T follicular helper cell (primary cell): Measurements from ENCODE around the gene DYTN.

ENCODE experiments used
- DNase-seq: peaks from one replicate; pipeline ENCODE4 v3.0.0-alpha.2; 2020; ENCODE audit warnings: low read depth

Gene DYTN

DNA sequence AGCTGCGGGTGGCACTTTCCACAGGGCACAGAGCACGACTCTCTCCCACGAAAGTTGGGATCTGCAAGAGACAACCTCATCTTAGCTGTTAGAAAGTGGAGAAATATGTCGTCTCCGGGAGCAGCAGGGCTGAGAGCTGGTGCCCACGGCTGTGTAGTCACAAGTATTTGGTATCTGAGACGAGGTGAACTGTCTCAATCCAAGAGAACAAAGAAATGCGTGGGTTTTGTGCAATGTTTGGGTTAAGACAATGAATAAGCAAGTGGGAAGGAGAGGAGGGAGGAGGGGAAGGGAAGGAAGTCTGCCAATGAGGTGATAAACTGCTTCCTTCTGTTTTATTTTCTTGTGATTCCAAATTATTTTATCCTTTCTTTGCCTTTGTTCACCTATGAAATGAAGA lies 18.0 kb downstream of the DYTN start:
- no peak for DNase-seq

DNA sequence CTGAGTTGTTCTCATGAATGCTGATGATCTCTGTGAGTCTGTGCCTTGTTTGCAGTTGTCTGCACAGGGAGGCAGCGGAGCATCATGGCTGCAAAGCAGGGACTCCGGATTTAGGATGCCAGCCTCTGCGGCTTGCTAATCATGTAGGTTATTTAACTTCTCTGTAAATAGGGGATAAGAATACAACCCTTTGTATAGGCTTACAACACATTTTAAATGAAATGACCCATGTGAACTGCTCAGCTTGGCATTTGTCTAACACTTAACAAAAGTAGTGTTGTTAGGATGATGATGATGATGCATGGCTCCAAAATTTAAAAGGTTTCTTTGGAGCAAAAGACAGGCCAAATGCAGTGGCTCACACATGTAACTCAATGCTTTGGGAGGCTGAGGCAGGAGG lies 19.4 kb downstream of the DYTN start:
- DNase-seq: no peak

DNA sequence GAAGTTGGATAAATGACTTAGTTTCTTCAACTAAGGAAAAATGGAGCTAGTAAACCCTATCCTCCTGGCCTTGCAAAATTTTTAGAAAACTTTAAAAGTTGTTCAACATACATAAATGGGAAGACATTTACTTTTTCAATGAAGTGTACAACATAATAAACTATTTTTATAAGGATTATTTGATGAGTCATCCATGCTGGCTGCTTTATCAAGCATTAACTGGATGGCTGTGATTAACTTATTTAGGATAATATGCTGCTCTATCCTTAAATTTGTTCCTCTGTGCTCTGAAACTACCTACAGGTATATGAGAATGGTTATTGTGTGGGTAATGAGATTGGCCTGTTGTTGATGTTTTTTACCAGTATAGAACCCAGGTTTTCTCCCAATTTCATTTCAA lies 21.3 kb downstream of the DYTN start:
- DNase-seq: no peak

DNA sequence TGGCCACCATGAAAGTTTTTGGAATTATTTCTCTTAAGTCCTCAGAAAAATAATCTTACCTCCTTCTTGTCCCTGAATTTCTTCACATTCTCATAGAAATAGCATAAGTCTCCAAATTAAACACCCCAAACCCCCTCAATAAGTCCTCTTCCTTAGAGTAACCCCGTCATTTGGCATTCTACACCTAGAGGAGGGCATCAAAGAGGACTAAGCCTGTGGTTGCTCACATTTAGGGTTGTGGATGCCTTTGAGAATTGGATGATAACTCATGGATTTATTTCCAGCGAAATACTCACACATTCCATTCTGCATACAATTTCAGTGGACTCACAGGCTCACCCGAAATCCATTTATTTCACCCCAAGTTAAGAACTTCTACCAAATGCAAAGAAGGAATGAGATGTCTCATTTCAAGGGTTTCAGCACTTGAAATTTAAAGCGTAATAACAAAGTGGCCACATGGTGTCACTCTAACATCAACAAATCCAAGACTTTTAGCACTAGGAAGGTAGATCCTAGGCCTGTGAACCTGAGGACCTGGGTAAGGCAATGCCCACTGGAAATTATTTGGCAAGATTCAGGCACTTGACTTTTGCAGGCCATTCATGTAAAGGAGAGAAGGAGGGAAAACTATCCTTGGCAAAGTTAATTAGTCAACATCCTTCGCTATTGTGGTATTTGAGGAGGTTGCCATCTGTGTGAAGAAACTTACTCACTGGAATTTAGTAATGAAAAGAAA lies 24.6 kb downstream of the DYTN start:
- peak; percentile 0 for DNase-seq

DNA sequence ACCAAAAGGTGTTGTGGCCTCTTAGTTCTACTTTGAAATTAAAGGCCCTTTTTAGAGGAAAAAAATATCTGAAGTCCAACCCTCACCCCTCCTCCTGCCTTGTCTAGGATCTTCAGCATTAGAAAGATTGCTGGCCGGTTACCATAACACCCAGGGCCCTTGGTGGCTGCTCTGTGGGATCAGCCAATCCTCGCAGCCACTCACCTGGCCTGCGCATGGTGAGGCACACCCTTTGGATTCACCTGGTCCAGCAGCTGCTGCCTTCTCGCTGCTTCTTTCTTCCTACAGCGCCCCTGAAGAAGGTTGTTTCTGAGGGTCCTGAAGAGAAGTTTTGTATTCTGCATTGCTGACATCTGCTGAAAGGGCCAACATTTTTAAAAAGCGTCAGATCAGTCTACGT lies 25.2 kb downstream of the DYTN start:
- no peak for DNase-seq

DNA sequence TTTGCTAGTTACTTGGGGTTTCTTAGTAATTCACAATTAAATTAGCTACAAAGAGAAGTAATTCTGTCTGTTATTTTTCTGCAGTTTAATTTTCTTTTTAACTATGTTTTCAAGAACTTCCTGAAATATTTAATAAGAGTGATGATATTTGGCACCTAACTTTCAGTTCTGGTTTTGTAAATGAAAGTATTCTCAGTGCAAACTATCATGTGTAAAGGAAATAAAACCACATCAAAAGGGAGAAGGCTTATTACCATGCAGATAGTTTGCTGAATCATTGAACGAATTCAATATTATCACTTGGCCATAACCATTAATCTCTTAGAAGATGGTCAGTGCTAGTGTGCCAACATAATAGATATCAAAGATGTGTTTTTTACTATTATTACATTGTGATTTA lies 29.2 kb downstream of the DYTN start:
- DNase-seq: no peak

DNA sequence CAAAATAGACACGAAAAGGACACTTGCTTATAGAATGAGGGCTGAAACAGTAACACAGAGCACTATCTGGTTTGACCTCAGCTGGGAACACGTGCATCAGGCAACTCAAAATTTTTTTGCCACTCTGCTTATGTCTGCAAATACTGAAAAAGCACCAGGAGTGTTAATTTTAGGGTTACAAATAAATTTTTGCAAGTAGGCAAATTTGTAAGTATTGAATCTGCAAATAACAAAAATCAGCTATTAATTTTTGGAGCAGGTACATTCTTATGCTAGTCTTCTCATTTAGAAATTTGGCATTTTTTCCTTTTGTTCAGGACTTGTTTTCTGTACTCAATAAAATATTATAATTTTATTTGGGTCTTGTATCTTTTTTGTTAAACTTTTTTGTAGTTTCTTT lies 29.7 kb downstream of the DYTN start:
- DNase-seq: no peak

DNA sequence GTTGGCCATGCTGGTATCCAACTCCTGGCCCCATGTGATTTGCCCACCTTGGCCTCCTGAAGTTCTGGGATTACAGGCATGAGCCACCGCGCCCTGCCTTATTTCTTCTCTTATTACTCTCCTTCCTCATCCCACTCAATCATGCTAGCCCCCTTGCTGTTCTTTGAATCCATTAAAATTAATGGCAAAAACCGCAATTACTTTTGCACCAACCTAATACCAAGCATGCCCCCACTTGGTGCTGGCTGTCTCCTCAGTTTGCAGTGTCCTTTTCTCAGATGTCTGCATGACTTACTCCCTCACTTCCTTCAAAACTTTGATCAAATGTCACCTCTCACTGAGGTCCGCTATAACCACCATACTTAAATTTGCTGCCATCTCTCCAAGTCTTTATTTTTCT lies 34.6 kb downstream of the DYTN start:
- DNase-seq: no peak

DNA sequence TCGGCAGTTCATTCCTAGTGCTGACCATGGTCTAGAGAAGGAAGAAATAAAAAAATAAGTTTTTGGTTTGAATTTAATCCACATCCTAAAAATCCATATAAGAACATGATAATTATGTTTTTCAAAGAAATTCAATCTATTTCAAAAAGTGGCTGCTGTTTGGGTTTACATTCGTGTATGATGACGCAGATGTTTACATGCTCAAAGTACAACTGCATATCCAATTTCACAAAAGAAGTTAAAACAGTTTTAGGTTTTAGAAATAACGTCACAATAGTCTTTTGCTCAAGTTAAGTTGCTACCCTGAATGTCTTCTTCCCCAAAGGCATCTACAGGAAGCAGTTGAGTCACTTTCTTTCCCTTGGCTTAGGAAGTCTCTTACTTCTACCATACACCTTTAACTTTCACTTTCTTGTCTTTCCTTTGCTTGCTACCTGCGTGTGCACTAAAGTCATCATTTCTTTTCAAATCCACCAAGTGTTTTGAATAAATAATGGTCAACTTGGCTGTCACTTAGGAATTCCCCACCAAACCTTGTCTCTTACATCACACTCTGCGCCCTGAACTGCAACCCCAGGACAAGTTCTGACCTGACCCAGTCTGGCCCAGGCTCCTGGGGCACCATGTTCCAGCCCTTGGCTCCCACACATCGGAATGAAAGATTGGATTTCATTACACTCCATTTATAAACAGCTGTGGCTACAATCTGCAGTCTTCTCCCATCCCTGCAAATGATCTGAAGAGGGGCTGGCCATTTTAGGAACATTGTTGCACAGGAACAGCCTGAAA lies 47.5 kb downstream of the DYTN start:
- DNase-seq: no peak

DNA sequence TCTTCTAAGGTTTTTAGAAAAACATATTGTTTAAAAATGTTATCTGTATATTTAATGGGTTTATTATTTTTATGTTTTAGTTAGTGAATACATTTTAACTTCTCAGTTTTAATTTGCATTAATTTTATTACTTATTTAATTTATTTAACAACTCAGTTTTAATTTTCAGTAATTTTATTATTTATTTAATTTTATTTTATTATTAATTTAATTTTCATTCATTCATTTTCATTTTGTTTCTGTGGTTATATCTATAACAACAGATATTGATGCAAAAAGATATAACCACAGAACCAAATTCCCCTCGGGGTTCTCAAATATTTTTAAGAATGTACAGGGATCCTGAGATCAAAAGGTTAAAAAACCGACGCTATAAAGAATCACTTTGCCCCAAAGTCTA lies 52.9 kb downstream of the DYTN start:
- no peak for DNase-seq

DNA sequence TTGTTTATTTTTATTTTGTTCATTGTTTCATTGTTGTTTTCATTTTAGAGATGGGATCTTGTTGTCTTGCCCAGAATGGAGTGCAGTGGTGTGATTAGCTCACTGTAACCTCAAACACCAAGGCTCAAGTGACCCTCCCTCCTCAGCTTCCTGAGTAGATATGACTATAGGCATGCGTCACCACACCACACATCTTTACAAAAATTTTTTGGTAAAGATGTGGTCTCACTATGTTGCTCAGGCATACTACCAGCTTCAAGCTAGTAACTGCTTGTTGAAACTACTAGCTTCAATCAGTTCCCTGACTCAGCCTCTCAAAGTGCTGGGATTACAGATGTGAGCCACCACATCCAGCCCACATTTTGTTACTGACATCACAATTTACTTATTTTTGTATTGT lies 61.1 kb downstream of the DYTN start:
- DNase-seq: no peak

DNA sequence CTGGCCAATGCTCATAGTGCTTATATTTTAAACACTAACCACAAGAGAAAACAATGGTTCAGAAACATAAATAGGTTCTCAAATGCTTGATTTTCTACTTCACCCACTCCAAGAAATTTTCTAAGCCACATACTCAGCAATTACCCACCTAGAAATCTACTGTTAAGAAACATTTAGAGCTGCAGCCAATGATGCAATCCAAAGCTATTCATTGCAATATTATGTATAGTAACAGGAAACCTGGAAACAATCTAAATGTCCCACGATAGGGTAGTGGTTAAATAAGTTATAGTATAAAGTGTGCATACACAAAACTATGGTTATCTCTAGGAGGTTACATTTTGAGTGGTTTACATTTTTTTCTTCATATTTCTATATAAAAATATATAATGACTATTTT lies 70.2 kb downstream of the DYTN start:
- DNase-seq: no peak

DNA sequence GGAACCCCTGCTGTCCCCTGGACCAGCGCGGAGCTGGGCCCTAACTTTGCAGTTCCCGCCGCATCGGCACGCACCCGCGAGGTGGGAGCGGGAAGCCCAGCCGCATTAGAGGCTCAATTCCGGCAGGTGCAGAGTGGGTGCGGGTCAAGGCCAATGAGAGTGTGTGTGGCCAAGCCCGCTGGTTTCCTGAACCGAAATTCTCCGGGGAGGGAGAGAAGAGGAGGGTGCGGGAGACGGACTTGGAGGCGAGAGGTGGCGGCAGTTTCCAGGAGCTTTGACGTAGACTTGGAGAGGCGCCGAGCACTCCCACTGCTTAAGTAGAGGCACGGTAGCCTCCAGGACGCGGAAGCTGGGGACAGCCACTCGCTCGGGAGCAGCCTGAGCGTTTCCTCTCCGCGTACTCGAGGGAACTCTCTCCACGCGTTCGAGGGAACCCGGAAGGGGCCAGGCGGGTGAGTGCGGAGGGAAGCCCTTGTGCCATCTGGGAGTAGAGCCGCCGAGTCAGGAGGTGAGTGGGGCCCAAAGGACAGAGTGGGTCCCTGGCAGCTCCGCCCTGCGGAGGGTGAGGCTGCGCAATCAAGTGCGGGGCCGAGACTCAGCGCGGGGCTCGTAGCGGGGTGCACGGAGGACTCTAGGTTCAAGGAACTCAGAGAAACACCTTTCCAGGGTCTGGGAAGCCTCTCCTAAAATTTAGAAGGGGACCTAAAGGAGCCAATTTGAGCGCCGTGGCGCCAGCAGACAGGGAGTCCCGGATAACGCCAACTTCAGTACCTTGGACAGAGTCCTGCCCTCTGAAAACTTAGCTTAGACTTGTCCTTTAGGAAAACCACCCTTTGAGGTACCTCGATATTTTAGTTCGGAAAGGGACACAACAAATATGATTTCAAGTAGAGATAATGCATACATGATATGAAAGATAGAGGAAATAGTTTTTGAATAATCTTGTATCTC lies 75.8 kb downstream of the DYTN start, which contains the start of gene FAM237A:
TSS of gene FAM237A (plus strand) at position 413 of the 951 bp plus-strand sequence. CDS start 1,750 bp downstream, outside the sequence.
- no peak for DNase-seq

DNA sequence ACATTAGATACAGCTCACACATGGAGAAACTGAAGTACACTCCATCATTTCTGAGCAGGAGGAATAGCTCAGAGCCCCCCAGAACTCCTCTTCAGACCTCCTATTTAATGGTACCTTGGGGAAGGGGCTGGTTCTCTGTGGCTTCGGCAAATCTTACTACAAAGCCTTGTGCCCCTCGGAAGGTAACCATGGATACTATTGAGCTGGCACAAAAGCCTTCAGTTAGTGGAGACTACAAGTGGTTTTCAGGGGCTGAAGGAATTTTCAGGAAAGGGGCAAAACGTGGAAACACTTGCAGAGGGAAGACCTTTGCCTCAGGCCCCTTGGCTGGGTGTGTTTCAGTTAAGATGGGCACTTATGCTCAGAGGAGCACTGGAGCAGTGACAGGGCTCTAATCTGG lies 77.0 kb downstream of the DYTN start:
- DNase-seq: no peak

DNA sequence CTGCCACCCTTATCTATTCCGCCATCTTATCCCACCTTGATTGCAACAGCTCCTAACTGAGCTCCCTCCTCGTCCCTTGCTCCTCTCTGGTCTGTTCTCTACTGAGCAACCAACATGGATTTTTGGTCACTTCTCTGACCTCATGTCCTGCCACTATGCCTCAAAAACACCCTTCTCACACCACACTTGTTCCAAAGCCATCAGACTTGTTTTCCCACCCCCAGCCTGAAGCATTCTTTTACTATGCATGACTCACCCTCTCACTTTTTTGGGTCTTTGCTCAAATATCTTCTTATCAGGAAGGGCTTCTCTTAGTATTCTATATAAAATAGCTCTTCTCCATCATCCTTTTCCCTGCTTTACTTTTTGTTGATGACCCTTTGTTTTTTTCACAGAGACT lies 78.6 kb downstream of the DYTN start:
- DNase-seq: no peak

DNA sequence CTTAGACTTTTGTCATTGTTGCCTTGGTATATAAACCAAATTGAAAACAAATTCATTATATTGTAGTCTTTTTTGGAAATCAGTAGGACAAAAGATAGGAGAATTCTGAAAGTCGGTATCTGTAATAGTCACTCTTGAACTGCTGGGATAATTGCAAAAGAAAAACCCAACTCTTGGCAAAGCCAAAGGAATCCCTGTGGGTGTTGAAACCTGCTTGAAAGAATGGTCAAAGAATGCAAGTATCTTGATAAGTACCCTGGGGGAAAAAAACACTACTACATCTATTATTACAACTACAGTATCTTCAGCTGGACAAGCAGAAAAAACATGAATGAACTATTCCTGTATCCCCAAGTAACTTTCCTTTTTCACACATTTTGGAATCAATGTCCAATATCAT lies 83.2 kb downstream of the DYTN start:
- no peak for DNase-seq

DNA sequence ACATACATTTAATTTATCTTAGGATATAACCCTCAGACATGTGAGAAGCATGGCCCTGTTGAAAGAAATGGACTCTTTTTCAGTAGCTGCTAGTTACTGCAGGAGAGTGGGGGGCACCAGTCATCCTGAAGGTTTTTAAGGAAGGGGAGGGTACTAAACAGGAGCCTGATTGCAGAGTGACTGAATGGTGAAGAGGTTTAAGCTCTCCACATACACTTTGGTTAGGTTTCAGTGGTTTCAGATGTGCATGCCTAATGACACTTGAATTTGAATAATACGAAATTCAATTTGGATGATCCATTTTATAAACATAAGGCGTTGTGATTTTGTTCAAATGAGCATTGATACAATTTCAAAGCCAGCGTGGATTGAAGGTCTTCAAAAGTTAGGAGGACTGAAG lies 86.9 kb downstream of the DYTN start:
- no peak for DNase-seq

DNA sequence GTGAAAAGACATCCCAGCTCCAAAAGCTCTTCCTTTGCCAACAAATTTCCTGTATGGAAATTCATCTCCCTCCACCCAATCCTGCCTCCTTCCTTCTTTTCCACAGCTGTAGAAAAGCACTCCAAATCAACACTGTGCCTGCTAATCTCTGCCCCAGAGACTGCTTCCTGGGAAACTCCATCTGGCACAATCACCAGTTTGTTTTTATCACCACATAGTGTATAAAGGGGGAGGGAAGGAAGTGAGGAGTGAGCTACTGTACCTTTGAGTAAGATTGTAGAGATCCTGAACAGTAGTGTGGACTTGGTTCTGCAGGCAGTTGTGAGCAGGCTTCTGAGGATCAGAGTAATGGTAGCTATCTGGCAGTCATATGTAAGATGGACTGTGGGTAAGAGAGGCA lies 90.6 kb downstream of the DYTN start:
- no peak for DNase-seq

DNA sequence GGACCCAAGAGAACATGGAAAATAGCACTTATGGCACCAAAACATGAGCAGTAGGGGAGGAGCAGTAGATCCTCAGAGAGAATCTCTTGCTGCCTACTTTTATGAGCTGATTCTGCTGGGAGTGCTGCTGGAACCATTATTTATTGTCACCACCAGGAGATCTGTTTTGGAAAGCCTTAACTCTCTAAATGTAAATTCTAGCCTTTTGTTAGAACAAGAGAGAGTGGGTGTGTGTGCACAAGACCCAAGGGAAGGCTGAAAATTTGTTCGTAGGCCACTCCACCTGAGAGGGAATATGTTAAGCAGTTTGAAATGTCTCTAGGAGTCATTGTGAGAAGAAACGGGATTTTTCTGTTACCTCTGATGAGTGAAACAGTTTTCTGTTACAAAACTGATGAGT lies 92.1 kb downstream of the DYTN start:
- no peak for DNase-seq

DNA sequence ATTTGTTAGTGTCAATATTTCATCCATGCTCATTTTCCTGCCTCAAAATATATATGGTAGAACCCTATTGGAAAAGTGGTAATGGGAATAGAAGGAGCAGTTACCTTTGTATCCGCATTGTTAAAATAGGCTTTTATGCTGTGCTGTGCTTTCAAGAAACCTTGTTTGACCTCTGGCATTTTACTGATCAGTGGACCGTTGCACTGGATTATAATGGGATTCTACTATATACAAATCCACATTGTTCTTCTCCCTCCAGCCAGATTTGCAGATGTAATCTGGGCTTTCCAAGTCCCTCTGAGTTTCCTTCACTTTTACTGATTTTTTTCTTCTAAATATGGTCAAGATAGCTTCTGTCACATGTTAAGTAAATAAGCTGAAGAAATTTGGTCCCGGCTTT lies 99.2 kb downstream of the DYTN start:
- no peak for DNase-seq

DNA sequence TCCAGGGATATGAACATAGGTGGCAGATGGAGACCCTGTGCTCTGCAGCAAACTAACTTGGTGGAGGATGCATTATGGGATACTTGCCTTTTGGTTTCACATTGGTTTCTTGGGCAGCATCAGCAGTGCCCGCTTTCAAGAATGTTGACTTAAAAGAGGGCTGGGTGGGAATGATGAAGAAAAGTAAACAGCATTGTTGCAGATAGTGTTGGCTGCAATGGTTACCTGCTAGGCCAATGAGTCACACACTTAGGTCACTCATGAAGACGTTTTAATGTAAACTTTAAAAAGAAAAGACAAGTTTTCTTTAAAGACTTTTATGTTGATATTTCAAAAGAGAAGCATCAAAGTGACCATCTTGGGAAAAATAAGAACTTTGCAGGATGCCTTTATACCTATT lies 102.0 kb downstream of the DYTN start:
- DNase-seq: no peak

DNA sequence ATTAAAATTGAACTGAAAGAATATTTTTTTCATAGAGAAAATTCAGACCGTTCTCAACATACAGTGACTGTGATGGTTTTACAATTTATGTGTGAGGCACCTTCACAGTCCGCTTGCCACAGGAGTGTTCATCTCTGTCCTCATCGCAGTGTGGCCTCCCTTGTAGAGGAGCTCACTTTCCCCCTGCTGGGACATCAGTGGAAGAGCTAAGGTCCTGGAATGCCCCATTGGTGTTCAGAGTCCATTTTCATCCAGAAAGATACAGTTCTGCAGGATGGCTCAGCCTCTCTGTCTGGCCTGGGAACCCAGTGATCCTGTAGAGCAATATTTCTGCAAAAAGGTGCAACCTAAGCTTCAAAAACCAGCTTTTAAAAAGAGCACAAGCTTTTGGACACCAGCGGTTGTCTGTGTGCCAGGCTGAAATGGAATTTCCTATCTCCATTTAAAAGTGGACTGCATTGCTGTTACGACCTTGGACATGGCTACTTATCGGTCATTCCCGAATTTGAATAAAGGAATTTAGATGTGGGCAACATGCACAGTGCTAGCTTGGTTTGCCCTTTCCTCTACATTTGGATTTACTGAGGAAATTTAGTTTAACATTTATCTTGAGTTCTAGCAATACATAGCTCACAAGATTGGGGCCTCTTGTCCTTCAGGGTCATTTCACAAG lies 102.6 kb downstream of the DYTN start:
- DNase-seq: no peak
